H1 (cell line): ENCODE data around the gene PPP1R3E. TPM values are rescaled to one million over a fixed set of nuclear protein-coding genes. Genes with fewer than 3 reads are reported as not detected.

Experiments
- polyA plus RNA-seq, 7 experiments: library from polyadenylated mRNA; depleted of rRNA in 3 of 7; stranded (reverse) in 5 of 7; unstranded in 2 of 7; fragments of >200 nt in 5 of 7; fragments of 200-250 nt in 2 of 7; gene quantifications; 1 replicate in 5 of 7; 2 replicates in 1 of 7; 4 replicates in 1 of 7; pipeline versions ENCODE4 v1.2.1 to v1.2.3, GENCODE V29; 2011 to 2013; ENCODE audit warnings: missing spikeins in 2 of 7, mixed read lengths in 2 of 7
- total RNA-seq: library from RNA; stranded (reverse); fragmentation: NEBNext Ultra II Directional; extraction: Animal tissue kit (Norgen Biotek cat#: 25700); gene quantifications from 2 replicates; pipeline ENCODE4 v1.2.1, GENCODE V29; 2021
- TF ChIP-seq, protein P1 (sequence below): IDR thresholded peaks from 2 replicates; pipeline ENCODE4 v1.6.1; 2012; ENCODE audit warnings: low read length, inconsistent platforms

Gene PPP1R3E
- total and polyA plus RNA-seq, 2 of the 8 experiments (the other 6 are each of a cell fraction or from before 2014, with no cell fraction given), result 4.4 to 4.7 TPM

DNA sequence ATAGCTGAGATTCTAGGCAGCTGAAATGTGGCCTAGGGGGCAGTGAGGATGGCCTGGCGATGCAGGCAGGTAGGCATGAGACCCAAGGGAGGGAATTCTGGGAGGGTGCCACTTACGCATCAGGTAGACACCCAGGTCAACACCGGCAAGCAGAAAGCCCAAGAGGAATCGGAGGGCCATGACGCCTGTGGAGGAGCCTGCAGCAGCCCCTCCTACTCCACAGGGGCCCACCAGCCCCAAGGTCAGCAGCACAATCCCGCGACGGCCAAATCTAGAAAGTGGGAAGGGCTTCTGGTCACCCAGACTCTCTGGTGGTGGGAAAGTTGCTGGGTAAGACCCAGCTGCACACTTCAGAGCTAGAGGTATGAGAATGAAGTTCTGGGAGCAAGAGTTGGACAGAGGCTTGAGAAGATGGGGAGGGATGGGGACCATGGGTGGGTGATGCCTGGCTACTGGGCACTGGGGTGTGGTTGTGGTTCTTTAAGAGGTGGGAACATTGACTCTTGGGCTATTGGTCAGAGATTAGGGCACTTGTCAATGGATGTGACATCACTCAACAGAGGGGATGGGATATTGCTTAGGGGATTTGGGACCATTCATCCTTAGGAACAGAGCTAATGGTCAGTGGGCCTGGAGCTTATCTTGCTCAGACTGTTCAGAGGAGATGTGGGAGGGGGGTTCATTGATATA lies 46.6 kb upstream of the PPP1R3E start (continued):
- TF ChIP-seq, protein P1, sequence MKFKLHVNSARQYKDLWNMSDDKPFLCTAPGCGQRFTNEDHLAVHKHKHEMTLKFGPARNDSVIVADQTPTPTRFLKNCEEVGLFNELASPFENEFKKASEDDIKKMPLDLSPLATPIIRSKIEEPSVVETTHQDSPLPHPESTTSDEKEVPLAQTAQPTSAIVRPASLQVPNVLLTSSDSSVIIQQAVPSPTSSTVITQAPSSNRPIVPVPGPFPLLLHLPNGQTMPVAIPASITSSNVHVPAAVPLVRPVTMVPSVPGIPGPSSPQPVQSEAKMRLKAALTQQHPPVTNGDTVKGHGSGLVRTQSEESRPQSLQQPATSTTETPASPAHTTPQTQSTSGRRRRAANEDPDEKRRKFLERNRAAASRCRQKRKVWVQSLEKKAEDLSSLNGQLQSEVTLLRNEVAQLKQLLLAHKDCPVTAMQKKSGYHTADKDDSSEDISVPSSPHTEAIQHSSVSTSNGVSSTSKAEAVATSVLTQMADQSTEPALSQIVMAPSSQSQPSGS, result no peak
